Ectodermal cell (in vitro differentiated cells): ENCODE data around the gene ACACA.

Experiments
- H3K27ac ChIP-seq: 2 replicates; pipeline ENCODE4 v1.7.0; 2013; ENCODE audit warnings: mild to moderate bottlenecking, low read depth, low read length; ENCODE audit not compliant: insufficient read depth, poor library complexity, severe bottlenecking
- H3K27me3 ChIP-seq: 2 replicates; pipeline ENCODE4 v1.7.0; 2013; ENCODE audit warnings: mild to moderate bottlenecking, low read length; ENCODE audit not compliant: insufficient read depth, control insufficient read depth, poor library complexity, severe bottlenecking
- H3K36me3 ChIP-seq: one replicate; pipeline ENCODE4 v1.7.0; 2013; ENCODE audit warnings: low read length; ENCODE audit not compliant: control insufficient read depth, insufficient read depth
- H3K4me1 ChIP-seq: one replicate; pipeline ENCODE4 v1.7.0; 2013; ENCODE audit warnings: low read length; ENCODE audit not compliant: control insufficient read depth, insufficient read depth
- H3K4me3 ChIP-seq: 2 replicates; pipeline ENCODE4 v1.7.0; 2013; ENCODE audit warnings: low read depth, low read length, control low read depth; ENCODE audit not compliant: insufficient read depth
- H3K9me3 ChIP-seq: 2 replicates; pipeline ENCODE4 v1.7.0; 2013; ENCODE audit warnings: mild to moderate bottlenecking, low read length, moderate library complexity; ENCODE audit not compliant: control insufficient read depth
- WGBS, 2 experiments: methylation state at CpG; one replicate each; pipeline ENCODE4 v1.1.7; 2013; ENCODE audit warnings: missing lambda C conversion rate in 2 of 2; 5-methylcytosine and 5-hydroxymethylcytosine counted together

Gene ACACA

GRCh38 chr17:37190493-37190892, 216.1 kb downstream of the ACACA start:
- Histone ChIP-seq H3K4me3 (no peak overlapping the region), H3K4me1 (no peaks in the 10 kb centered on the region), H3K27ac (no peak overlapping the region), H3K27me3 (no peaks in the 10 kb centered on the region), H3K36me3 (peaks cover 13% of the 10 kb centered on the region), H3K9me3 (no peaks in the 10 kb centered on the region)

DNA sequence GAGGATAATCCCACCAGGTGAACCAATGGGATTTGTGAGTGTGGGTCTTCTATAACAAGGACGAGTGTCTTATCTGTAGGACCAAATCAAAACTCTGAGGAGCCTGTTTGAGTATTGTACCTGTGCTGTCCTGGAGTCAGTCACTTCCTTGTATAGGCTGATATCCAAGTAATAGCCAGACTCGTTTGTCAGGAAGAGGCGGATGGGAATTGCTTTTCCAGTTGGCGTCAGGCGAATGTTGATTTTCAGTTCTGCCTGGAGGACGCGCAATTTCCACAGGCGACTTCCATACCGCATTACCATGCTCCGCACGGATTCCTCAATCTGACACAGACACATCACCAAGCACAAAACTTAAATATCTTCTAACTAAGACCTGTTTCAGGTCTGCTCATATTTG, 218.5 kb downstream of the ACACA start:
- Histone ChIP-seq H3K27ac (no peak overlapping the region), H3K27me3 (no peaks in the 10 kb centered on the region), H3K4me3 (no peak overlapping the region), H3K4me1 (no peaks in the 10 kb centered on the region), H3K9me3 (no peaks in the 10 kb centered on the region), H3K36me3 (peaks cover 13% of the 10 kb centered on the region)
- 93 to 95% methylated on average over 10 to 11 of the region's 11 CpGs for WGBS, 2 experiments

DNA sequence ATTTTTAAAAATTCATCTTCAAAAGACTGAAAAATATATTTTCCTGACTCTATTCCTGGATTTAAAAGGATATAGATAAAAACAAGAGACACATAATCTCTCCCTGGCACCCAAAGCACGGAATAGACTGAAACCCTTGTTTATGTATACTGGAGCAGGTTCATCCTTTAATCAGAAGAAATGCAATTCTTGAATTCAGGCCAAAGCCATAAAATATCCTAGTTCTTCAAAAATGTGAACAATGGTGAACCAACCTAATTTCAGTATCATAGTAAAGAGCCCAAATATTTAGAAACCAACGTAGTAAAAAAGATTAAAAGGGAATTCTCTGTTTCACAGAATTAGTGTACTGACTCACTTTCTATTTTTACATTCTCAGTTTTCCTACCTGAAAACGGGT, 219.4 kb downstream of the ACACA start:
- 94% methylated on average over 1 to 3 of the region's 3 CpGs for WGBS, 2 experiments
- H3K36me3 ChIP-seq: peaks cover 13% of the 10 kb centered on the region
- H3K4me1 ChIP-seq: no peaks in the 10 kb centered on the region
- no peak overlapping the region for H3K4me3 ChIP-seq
- H3K9me3 ChIP-seq: no peaks in the 10 kb centered on the region
- no peaks in the 10 kb centered on the region for H3K27me3 ChIP-seq
- no peak overlapping the region for H3K27ac ChIP-seq

DNA sequence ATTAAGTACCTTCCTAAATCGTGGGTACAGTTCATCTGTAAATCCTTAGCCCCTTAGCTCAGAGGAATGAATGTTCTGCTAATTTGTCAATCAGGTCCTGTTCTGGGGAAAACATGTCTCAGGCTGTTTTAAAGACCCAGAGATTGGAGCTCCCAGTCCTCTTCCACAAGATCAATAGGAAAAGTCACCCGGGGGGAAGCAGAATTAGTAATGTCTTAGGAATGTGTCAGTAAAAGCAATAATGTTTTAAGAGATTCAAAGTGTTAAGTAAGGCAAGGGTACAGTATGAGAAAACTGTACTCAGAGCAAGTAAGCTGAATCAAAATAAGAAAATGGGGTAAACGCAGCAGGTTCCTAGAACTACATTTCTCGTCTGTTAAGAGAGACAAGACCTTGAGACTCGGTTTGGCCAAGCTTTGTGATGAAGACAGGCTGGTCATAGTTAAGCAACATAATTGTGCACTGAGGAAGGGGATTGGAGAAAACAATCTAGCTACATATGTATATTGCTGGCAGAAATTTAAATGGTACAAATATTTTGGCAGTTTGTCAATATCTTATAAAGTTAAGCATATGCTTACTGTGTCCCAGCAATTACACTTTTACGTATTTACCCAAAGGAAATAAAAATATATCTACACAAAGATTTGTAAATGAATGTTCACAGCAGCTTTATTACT, 223.7 kb downstream of the ACACA start:
- no peaks in the 10 kb centered on the region for H3K9me3 ChIP-seq
- H3K27me3 ChIP-seq: no peaks in the 10 kb centered on the region
- H3K4me1 ChIP-seq: no peaks in the 10 kb centered on the region
- H3K27ac ChIP-seq: no peak overlapping the region
- peaks cover 11% of the 10 kb centered on the region for H3K36me3 ChIP-seq
- no peak overlapping the region for H3K4me3 ChIP-seq
- WGBS, 2 experiments: 88 to 94% methylated on average over 5 to 6 of the region's 6 CpGs

GRCh38 chr17:37180376-37180775, 226.3 kb downstream of the ACACA start:
- no CpG with 5 or more reads among the region's 1 CpG for WGBS, 2 experiments
- peaks cover 9% of the 10 kb centered on the region for H3K36me3 ChIP-seq
- no peaks in the 10 kb centered on the region for H3K4me1 ChIP-seq
- H3K27me3 ChIP-seq: no peaks in the 10 kb centered on the region
- no peak overlapping the region for H3K27ac ChIP-seq
- no peak overlapping the region for H3K4me3 ChIP-seq
- no peaks in the 10 kb centered on the region for H3K9me3 ChIP-seq

GRCh38 chr17:37179893-37180292, 226.7 kb downstream of the ACACA start:
- H3K27ac ChIP-seq: no peak overlapping the region
- H3K27me3 ChIP-seq: no peaks in the 10 kb centered on the region
- no peaks in the 10 kb centered on the region for H3K9me3 ChIP-seq
- WGBS, 2 experiments: 67 to 100% methylated on average over 1 of the region's 1 CpG
- H3K4me3 ChIP-seq: no peak overlapping the region
- H3K4me1 ChIP-seq: no peaks in the 10 kb centered on the region
- peaks cover 9% of the 10 kb centered on the region for H3K36me3 ChIP-seq

- Histone ChIP-seq H3K27ac (no peak overlapping the region), H3K27me3 (no peaks in the 10 kb centered on the region), H3K4me1 (no peaks in the 10 kb centered on the region), H3K9me3 (no peaks in the 10 kb centered on the region), H3K4me3 (no peak overlapping the region), H3K36me3 (peaks cover 9% of the 10 kb centered on the region)
- 85 to 93% methylated on average over 4 to 5 of the region's 5 CpGs for WGBS, 2 experiments
Measured at GRCh38 chr17:37177254-37177870, 229.3 kb downstream of the ACACA start.

GRCh38 chr17:37176723-37177122, 229.9 kb downstream of the ACACA start:
- no peak overlapping the region for H3K4me3 ChIP-seq
- H3K27ac ChIP-seq: no peak overlapping the region
- peaks cover 9% of the 10 kb centered on the region for H3K36me3 ChIP-seq
- no peaks in the 10 kb centered on the region for H3K9me3 ChIP-seq
- H3K4me1 ChIP-seq: no peaks in the 10 kb centered on the region
- no peaks in the 10 kb centered on the region for H3K27me3 ChIP-seq

DNA sequence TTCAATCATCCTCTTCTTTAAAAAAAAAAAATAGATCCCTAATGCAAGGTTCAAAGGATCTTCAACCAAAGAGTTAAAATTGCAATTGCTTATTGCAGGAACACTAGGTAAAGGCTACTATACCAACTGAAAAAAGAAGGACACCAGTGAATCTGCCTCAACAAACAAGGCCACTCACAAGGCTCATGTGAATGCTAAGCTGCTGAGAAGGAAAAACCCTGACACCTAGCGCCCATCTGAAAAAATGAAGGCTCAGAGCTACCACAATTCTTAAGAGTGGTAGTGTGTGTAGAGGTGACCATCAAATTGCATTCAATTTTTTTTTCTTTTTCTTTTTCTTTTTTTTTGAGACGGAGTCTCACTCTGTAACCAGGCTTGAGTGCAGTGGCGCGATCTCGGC, 232.4 kb downstream of the ACACA start:
- Histone ChIP-seq H3K27me3 (no peaks in the 10 kb centered on the region), H3K4me3 (no peak overlapping the region), H3K27ac (no peak overlapping the region), H3K36me3 (peaks cover 7% of the 10 kb centered on the region), H3K4me1 (no peaks in the 10 kb centered on the region), H3K9me3 (no peaks in the 10 kb centered on the region)
- 60 to 65% methylated on average over 5 of the region's 5 CpGs for WGBS, 2 experiments

GRCh38 chr17:37170881-37171425, 235.7 kb downstream of the ACACA start:
- no peak overlapping the region for H3K4me3 ChIP-seq
- no peaks in the 10 kb centered on the region for H3K36me3 ChIP-seq
- H3K27me3 ChIP-seq: no peaks in the 10 kb centered on the region
- WGBS, 2 experiments: 19 to 29% methylated on average over 2 of the region's 2 CpGs
- H3K9me3 ChIP-seq: no peaks in the 10 kb centered on the region
- H3K27ac ChIP-seq: no peak overlapping the region
- no peaks in the 10 kb centered on the region for H3K4me1 ChIP-seq
